GM10847 (cell line): ENCODE results near the gene OXCT1.

Experiments
- POLR2A ChIP-seq: IDR thresholded peaks from 2 replicates; pipeline ENCODE4 v1.6.1; 2011; ENCODE audit not compliant: insufficient read length; ENCODE audit errors: extremely low read depth

The OXCT1 gene

DNA sequence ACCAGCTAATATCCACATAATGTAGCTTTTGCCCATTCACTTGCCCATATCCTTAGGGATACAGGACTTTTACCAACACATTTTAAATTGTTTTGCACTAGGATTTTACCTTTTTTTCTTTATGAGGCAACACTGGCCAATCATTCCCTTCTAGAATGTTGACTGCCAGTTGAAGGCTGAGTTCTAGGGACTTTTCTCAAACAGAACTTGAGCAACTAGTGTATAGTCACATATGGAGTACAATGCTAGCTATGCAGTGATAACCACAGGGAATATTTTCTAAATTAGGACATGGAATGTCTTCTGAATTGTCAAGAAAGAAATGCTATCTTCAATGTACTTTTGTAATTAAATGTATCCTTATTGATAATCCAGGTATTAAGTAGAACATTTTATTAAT is 133.6 kb downstream of the OXCT1 start:
- no peak for TF ChIP-seq POLR2A

DNA sequence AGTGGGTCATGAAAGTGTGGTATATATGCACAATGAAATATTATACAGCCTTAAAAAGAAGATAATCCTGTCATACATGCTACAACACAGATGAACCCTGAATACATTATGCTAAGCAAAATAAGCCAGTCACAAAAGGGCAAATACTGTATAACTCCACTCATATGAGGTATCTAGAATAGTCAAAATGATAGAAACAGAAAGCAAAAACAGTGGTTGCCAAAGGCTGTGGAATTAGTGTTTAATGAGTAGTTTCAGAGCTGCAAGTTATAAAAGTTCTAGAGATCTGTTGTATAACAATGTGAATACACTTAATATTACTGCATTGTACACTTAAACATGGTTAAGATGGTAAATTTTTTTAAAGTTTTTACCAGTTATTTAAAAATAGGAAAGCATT is 135.0 kb downstream of the OXCT1 start:
- TF ChIP-seq POLR2A, result no peak

DNA sequence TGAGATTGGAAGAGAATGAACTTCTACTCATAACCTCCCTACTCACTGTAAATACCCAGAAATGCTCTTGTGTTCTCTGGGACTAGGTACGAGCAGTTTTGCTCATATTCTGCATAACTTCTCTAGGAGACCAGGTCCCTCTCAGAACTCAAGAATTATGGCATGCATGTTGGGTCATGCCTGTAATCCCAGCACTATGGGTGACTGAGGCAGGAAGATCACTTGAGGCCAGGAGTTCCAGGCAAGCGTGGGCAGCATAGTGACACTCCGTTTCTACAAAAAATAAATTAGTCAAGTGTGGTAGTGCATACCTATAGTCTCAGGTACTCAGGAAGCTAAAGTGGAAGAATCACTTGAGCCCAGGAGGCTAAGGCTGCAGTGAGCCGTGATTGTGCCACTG is 141.9 kb downstream of the OXCT1 start:
- TF ChIP-seq POLR2A, result no peak

DNA sequence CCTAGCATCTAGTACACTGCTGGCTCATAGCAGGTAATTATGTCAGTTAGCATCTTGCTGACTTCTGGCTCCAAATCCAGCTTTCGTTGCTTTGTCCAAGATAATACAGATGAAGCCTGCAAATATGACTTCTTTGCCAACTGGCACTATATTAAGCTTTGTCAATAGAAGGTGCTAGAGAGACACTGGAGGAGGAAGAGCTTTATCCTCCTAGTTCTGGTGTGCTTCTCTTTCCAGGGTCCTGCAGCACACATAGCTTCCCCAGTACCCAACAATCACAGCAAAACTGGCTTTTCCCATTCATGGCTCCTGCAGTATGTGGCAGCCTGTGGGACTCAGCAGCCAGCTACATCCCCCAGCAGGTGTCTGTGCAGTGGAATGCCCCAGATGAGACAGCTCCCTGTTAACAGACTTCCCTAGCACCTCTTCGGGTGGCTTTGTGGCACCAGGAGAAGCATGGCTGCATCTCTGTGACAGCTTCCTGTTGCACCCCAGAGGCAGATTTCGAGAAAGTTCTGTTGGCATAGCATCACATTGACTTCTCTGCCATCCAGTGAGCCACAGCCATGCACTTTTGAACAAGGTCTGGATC is 147.8 kb downstream of the OXCT1 start:
- TF ChIP-seq POLR2A, result no peak

DNA sequence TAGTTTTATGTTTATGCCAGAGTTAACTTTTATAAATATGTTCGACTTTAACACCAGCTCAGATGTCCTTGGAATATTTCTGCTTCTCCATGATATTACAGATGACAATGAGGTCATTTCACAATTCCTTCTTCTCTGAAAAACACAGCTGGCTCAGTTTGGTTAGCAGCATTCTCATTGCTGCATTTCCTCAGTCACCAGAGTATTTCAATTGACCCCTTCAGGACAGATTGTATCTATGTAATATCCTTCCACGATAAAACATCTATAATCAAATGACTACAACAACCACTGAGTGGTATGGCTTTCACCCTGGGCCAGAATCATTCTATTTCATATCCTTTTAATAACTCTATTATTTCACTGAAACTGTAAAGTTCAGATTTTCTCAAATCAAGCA is 148.7 kb downstream of the OXCT1 start:
- TF ChIP-seq POLR2A, result no peak

DNA sequence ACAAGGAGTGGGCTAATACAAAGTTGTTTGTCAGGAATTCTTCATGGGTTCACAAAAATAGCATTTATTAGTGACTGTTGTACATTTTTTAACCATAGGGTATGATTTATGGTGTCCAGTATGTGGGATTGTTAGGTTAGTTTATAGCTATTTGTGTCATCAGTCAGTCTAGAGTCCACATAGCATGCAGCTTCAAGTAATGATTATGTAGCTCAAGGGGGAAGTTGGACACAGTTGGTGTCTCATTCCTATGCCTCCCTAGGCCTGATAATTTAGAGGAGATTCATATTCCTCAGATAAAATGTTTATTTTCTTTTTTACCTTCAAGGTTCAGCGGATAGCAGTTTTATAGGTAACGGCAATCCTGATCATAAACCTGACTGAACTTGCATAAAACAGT is 153.8 kb downstream of the OXCT1 start:
- no peak for TF ChIP-seq POLR2A

DNA sequence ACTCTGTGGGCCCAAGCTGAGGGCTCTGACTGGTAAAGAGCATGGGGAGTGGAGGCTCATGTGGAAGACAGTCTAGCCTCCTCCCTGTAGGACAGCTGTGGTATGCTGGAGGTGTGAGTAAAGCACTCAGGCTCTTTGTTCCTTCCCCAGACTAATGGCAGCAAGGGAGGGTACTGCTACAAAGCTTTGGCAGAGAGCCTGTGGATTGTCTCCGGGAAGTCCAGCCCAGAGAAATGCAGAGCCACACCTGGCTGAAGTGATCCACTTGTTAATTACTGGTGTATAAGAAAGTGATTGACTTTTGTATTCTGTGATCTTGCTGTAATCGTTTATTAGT is 161.7 kb downstream of the OXCT1 start:
- no peak for TF ChIP-seq POLR2A

DNA sequence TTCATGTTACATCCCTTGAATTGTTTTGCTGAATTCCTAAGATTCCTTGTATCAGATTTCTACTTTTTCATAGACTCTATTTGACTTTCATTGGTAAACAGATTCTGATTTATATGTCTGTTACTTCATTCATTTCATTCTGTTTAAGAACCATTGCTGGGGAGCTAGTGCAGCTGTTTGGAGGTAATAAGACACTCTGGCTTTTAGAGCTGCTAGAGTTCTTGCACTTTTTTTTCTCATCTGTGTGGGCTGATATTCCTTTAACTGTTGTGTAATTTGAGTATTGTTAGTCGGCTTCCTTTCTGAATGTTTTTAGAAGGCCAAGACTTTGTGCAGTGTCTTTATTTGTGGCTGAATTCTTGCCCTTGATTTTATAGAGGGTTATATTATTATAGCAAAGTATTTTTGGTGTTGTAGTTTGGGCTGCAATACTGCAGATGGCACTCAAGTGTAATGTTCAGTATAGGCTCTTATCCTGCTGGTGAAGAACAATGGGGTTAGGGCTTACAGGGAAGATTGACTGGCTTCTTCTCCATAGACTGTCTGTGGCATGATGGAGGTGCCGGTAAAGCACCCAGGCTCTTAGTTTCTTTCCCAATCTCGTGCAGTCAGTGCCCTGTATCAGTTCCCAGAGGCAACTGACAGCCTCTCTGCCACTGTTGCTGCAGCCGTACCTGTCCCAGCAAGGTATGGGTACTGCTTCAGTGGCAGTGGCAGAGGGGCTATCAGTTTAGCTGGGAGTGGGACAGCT is 162.2 kb downstream of the OXCT1 start:
- TF ChIP-seq POLR2A, result no peak

DNA sequence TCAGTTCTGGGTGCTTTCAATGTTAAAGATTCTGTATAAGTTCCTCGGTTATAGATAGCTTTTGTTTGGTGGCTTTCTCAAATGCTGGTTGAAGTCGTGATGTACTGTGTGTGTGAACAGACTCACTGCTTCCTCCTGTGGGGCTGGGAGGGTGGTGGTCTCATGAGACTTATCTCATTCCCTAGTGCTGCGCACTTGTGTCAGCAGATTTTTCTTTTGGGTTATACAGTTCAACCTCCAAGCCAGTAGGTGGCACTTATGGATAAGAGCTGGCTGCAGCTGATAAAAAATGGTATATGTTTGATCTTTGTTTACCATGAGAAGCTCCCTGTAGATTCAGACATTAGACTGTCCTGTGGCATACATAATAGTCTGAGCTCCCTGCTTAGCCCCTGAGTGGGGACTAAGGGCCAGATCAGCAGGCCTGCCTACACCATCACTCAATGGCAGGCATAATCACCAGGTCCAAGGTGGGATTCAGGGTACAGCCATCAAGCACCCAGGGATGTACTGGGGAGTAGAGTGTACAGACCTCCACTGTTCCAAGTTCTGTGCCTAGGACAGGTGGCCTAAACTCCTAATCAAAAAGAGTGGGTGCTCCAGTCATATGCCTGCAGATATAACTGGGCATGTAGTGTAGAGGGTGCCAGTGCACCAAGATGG is 174.2 kb downstream of the OXCT1 start:
- TF ChIP-seq POLR2A, result no peak

DNA sequence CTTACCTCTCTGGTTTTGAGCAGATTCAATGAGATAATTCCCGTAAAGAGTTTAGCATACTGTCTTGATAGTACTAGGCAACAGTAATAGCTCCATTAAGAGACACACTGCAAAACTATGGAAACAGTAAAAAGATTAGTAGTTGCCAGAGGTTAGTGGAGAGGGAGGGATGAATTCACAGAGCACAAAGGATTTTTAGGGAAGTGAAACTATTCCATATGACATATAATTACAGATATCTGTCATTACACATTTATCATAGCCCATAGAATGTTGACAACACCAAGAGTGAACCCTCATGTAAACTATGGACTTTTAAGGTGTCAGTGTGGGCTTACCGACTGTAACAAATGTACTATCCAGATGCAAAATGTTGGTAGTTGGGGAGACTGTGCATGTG is 183.5 kb downstream of the OXCT1 start:
- TF ChIP-seq POLR2A, result no peak

DNA sequence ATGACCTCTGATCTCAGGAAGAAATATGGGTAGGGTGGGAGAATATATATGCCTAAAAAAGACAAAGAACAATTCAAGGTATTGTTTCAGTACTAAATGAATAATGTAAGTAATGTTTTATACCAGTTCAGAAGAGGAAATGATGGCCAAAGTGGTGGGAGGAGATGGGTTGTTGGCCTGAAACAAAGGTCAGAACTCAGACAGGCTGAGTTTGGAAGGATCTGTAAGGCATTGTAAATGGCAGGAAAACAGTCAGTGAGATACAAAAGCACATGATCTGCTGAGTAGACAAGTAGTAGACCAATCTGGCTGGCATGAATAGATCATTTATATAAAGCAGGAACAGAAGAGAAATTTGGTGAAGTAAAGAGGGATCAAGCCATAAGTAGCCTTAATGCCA is 184.0 kb downstream of the OXCT1 start:
- TF ChIP-seq POLR2A, result no peak

DNA sequence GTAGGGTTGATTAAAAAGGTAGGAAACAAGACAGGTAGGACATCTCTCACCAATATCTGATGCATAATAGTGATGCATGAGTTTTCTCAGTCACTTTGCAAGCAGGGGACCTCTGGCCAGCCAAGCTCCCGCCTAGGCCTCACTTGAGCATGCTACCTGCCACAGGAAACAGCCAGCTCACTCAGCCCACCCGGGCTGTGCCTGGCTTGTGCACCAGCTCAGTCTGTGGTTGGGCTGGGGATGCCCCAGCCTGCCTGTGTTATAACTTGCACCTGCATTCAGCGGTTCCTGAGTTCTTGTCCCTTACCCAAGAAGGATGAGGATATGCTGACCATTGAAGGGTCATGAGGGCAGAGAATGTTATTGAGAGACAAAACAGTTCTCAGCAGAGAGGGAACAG is 187.0 kb downstream of the OXCT1 start:
- TF ChIP-seq POLR2A, result no peak

DNA sequence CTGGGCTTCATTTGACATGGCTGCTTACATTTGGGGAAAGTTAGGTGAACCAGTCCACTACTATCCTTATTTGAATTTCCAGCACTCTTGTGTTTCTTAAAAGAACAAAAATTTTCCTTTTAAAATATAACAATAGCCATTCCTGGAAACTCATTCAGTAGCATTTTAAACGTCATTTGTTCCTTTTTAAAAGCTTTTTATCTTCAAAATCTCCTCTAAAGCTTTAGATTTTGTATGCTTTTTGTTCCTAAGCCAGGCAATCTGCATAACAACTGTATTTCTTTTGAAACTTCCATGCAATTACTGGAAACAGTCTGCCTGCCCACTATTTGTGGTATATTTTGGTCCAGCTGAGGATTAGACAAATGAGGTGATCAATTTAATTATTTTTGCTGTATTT is 187.6 kb downstream of the OXCT1 start:
- TF ChIP-seq POLR2A, result no peak

DNA sequence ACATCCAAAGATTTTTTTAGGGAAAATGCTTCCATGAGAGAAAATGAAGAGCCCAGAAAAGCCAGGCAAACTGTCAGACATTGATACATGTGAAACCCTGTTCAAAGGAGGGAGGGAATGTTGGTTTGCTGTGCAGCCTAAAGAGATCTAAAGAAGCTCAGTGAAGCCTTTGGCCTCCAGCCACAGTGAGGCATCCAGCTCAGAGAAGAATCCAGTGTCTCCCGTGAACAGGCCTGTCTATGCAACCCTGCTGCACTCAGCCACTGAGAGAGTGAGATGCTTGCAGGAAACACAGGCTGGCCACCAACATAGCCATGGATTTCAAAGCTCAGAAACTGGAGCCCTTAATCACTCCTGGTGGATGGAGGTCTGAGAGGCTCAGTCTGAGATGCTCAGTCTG is 188.4 kb downstream of the OXCT1 start:
- no peak for TF ChIP-seq POLR2A
